Putamen (tissue), 1 donor: ENCODE measurements around the gene GAB2.
"Not testable (repeated sequence)": the region's sequence is repeated elsewhere in the genome, so short reads cannot be mapped to it uniquely, and the experiment has no call there.

Experiments
- DNase-seq: peaks from one replicate; pipeline ENCODE4 v3.0.0-alpha.2; 2016; ENCODE audit warnings: low spot score

GAB2 gene

DNA sequence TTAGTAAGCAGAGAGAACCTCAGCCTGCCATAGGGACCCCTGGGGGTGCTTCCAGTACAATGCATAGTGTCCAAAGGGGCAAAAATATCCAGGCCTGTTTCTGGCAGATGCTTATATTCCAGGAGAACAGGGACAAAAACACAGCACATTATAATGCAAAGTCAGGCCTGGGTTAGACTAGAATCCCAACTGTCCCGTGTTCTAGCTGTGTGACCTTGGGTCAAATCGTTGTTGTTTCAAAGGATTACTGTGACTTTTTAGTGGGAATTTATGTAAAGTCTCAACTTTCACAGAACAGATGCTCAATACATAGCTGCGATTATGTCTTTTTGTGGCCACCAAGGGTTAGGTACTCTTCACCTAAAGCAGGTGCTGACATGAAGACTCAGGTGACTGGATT, 142.9 kb downstream of the GAB2 start:
- no peak for DNase-seq

- DNase-seq, result not testable (repeated sequence)
Measured at GRCh38 chr11:78272625-78273269, 144.9 kb downstream of the GAB2 start.

- DNase-seq, result not testable (repeated sequence)
Measured at GRCh38 chr11:78271801-78272200, 145.8 kb downstream of the GAB2 start.

GRCh38 chr11:78270971-78271370, 146.6 kb downstream of the GAB2 start:
- DNase-seq, result peak; percentile 45

DNA sequence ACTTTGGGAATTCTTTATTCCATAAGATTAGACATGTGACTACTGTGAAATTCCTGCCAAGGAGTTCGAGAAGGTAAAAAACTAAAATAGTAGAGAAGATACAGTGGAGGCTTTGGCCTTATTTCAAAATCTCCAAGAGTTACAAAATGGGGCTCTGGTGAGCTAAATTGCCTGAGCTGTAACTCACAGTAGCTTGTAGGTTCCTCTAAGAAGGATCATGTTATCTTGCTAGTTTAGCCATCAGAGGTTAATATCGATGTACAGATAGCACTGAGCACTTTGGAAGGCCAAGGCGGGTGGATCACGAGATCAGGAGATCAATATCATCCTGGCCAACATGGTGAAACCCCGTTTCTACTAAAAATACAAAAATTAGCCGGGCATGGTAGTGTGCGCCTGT, 147.8 kb downstream of the GAB2 start:
- no peak for DNase-seq

- DNase-seq, result no peak
Measured at GRCh38 chr11:78268591-78269410, 148.8 kb downstream of the GAB2 start.

GRCh38 chr11:78266451-78266850, 151.2 kb downstream of the GAB2 start:
- DNase-seq, result no peak

DNA sequence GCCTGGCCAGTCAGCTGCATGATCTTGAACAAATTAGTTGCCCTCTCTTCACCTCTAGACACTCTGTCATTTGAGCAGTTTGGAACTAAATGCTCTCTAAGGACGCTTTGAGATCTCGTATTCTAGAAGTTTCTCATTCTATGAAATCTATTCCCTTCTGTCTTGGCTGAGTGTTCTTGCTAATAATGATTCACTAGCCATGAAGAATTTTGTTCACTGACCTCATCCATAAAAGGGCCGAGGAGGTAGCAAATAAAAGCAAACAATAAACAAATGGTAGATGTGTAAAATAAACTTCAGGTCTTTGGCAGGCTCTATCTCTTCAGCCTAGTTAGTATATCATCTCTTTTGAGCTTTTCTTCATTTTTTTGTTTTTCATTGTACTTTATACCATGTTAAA, 152.3 kb downstream of the GAB2 start:
- no peak for DNase-seq

DNA sequence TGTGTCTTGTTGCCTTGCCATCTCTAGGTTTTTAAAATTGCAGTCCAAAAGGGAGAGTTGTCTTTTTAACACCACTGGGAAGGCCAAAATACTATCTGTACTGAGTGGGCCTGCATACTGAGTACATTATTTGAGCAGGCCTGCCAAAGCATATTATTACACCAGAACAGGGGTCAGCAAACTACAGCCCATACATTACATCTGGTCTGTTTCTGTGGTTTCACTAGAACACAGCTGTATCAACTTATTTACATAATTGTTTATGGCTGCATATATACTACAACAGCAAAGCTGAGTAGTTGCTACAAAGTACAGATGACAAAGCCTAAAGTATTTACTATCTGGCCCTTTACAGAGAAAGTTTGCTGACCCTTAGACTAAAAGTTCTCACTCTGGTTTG, 154.9 kb downstream of the GAB2 start:
- no peak for DNase-seq

GRCh38 chr11:78262238-78262637, 155.4 kb downstream of the GAB2 start:
- DNase-seq, result no peak

DNA sequence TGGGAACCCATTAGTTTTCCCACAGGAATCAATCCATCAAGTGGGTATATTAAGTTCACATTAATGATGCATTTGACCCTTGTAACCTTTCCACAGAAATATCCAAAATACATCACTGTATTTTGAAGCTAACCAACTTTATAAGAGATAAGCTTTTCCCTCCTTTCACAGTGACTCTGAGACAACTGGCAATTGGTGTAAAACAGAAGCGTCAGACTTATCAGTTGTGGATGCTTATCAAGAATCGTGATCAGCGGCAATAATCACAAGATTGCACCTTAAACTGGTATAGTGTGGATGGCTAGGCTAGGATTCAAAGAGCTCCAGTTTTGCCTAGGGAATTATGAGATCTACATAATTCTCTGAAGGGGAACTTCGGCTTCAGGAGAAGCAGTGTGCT, 155.8 kb downstream of the GAB2 start:
- DNase-seq, result no peak

GRCh38 chr11:78261367-78261766, 156.3 kb downstream of the GAB2 start:
- no peak for DNase-seq

- no peak for DNase-seq
Measured at GRCh38 chr11:78259777-78260487, 157.7 kb downstream of the GAB2 start.

GRCh38 chr11:78257654-78258053, 160.0 kb downstream of the GAB2 start:
- DNase-seq, result no peak

GRCh38 chr11:78256962-78257361, 160.7 kb downstream of the GAB2 start:
- no peak for DNase-seq

- no peak for DNase-seq
Measured at GRCh38 chr11:78255919-78256318, 161.7 kb downstream of the GAB2 start.

GRCh38 chr11:78254268-78254667, 163.4 kb downstream of the GAB2 start:
- DNase-seq, result no peak

GRCh38 chr11:78253797-78254196, 163.8 kb downstream of the GAB2 start:
- DNase-seq, result no peak

DNA sequence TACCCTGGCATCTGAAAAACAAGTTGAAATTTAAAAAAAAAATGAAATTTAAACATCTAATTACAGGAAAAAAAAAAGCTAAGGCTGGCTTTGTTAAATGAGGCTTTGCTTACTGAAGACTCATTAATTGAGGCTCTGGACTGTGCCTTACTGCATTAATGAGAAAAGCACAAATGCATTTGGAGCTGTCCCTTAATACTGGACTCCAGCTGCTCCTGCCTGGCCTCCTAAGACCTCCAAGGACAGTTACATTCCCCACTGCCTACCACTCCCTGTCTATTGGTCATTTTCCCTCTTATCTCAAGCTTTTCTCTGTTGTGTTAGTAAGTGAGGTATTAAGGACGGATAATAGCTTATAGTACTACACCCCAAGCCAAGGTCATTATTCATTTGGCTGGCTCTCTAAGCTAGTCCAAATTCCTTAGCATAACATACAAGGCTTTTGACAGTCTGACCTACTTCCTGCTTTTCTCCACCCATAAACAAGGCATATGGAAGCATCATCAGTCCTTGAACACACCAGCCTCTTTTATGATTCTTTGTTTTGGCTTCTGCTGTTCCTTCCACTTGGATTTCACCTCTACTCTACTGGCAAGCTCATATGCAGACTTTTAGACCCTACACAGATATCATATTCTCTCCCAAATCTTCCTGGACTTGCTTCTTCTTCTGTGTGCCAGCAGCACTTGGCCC, 166.4 kb downstream of the GAB2 start:
- DNase-seq, result no peak

DNA sequence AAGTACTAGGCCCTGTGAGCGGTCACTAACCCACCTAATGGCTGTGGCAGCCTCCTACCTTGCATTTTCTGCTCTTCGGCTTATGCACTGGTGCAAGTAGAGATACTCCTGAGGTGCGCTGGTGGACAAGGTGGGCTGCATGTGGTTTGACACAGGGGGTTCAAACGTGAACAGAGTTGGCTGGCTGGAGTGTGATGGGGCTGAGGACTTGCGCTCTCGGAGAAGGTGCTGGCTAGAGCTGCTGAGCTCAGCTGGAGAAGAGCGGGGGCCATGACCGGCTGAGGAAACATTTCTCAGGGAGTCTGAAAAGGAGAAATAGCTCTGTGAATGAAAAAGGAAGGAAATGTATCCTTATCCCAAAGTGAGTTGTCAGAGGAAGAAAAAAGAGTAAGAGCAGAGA, 167.5 kb downstream of the GAB2 start:
- DNase-seq, result no peak

- no peak for DNase-seq
Measured at GRCh38 chr11:78248903-78249302, 168.7 kb downstream of the GAB2 start.

GRCh38 chr11:78248191-78248590, 169.4 kb downstream of the GAB2 start:
- DNase-seq, result no peak
